ENCODE measurements around the gene HSPB6.

The HSPB6 gene

DNA sequence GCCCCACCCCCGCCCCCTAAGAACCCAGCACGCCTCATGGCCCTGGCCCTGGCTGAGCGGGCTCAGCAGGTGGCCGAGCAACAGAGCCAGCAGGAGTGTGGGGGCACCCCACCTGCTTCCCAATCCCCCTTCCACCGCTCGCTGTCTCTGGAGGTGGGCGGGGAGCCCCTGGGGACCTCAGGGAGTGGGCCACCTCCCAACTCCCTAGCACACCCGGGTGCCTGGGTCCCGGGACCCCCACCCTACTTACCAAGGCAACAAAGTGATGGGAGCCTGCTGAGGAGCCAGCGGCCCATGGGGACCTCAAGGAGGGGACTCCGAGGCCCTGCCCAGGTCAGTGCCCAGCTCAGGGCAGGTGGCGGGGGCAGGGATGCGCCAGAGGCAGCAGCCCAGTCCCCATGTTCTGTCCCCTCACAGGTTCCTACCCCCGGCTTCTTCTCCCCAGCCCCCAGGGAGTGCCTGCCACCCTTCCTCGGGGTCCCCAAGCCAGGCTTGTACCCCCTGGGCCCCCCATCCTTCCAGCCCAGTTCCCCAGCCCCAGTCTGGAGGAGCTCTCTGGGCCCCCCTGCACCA, 30.5 kb upstream of the HSPB6 start:
- no peak overlapping the region for H3K4me3 ChIP-seq (ENCODE audit: low read depth, low read length)
- no peak for DNase-seq (ENCODE audit: low read depth)

- no peak for DNase-seq (ENCODE audit: low read depth)
- no peak overlapping the region for H3K4me3 ChIP-seq (ENCODE audit: low read depth, low read length)
These were observed 29.7 kb upstream of the HSPB6 start for GRCh38 chr19:35786299-35787160.

DNA sequence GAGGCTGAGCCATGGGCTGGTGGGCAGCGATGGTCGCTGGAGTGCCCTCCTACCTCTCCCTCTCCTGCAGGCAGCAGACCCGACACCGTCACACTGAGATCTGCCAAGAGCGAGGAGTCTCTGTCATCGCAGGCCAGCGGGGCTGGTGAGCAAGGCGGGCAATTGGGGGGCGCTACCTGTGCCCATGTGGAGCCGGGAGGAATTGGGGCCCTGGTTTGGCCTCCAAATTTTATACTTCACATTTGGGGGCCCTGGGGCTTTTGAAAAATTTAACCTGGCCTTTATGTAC, 28.5 kb upstream of the HSPB6 start:
- no peak overlapping the region for H3K4me3 ChIP-seq (ENCODE audit: low read depth, low read length)
- no peak for DNase-seq (ENCODE audit: low read depth)

- no peak for DNase-seq (ENCODE audit: low read depth)
- no peak overlapping the region for H3K4me3 ChIP-seq (ENCODE audit: low read depth, low read length)
These were observed 27.9 kb upstream of the HSPB6 start for GRCh38 chr19:35784503-35785338.

DNA sequence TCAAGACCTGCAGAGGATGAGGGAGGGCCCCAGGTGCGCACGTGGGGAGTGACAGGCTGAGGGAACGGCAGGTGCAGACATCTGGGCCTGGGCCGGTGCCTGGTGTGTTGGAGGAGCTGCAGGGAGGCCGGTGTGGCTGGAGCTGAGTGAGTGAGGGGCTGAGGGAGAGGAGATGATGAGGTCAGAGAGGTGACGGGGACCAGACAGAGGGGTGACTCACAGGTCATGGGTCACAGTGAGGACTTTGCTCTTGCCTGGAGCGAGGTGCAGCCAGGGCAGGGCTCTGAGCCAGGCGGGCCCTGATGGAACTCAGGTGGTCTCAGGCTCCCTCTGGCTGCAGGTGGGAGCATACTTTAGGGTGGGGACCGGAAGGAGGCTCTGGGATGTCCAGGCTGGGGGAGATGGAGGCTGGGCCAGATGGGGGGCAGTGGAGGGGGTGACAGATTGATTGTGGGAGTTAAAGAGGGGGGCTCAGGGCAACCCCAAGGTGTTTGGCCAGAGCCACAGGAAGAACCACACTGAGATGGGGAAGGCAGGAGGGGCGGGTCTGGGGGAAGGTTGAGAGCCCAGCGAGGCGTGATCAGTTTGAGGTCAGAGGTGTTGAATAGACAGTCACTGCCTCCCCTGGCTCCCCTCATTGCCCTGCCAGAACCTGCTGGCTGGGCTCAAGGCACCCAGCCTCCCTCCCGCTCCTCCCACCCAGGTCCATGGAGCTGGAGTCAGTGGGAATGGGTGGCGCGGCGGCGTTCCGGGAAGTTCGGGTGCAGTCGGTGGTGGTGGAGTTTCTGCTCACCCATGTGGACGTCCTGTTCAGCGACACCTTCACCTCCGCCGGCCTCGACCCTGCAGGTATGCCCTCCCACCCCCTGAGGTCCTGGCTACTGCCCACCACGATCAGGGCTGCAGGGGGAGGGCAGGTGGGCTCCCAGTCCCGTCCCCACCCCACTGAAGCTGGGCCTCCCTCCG, 26.9 kb upstream of the HSPB6 start:
- no peak overlapping the region for H3K4me3 ChIP-seq (ENCODE audit: low read depth, low read length)
- DNase-seq (ENCODE audit: low read depth) = no peak

- DNase-seq (ENCODE audit: low read depth) = no peak
- no peak overlapping the region for H3K4me3 ChIP-seq (ENCODE audit: low read depth, low read length)
These were observed 25.8 kb upstream of the HSPB6 start for GRCh38 chr19:35782589-35782988.

DNA sequence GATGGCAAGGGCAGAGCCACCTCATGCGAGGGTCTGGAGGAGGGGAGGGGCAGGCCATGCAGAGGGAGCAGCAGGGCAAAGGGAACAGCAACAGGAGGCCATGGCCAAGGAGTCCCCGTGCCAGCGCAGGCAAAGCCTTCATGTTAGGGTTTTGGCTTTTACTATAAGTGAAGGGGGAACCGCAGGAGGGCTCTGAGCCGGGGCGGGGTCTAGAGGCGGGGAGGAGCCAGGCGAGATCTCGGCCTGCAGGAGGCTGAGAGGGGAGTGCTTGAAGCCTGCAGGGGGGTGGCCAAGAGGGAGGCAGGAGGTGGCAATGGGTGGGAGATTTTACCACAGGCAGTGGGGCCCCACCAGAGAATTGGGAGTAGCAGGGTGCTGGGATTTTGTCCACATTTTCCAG, 24.8 kb upstream of the HSPB6 start:
- no peak for DNase-seq (ENCODE audit: low read depth)
- no peak overlapping the region for H3K4me3 ChIP-seq (ENCODE audit: low read depth, low read length)

DNA sequence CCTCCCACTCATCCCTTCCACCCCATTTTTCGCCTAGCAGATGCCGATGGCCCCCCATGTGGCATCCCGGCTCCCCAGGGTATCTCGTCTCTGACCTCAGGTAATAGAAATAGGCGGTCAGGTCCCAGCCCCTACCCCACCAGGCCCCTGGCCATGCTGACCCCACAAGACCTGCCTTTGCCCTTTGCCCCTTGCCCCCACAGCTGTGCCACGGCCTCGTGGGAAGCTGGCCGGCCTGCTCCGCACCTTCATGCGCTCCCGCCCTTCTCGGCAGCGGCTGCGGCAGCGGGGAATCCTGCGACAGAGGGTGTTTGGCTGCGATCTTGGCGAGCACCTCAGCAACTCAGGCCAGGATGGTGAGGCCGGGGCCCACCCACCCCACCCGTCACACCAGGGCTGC, 23.9 kb upstream of the HSPB6 start:
- no peak for DNase-seq (ENCODE audit: low read depth)
- no peak overlapping the region for H3K4me3 ChIP-seq (ENCODE audit: low read depth, low read length)

GRCh38 chr19:35780058-35780457, 23.2 kb upstream of the HSPB6 start:
- H3K4me3 ChIP-seq (ENCODE audit: low read depth, low read length) = no peak overlapping the region
- no peak for DNase-seq (ENCODE audit: low read depth)

DNA sequence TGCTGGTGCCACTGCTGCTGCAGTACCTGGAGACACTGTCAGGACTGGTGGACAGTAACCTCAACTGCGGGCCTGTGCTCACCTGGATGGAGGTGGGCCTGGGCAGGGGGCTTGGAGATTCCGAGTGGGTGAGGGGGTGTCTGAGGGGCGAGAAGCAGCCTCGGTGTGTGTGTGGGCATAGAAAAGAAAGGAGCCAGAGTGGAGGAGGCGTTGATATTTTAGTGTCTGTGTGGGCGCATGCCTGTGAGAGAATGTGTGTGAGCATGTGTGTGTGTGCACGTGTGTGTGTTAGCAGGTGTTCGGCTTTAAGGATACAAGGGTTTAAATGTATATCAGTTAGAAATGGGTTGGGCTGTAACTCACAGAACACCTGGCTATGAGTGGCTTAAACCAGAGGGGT, 22.2 kb upstream of the HSPB6 start:
- H3K4me3 ChIP-seq (ENCODE audit: low read depth, low read length) = no peak overlapping the region
- no peak for DNase-seq (ENCODE audit: low read depth)

GRCh38 chr19:35777961-35778360, 21.1 kb upstream of the HSPB6 start:
- no peak overlapping the region for H3K4me3 ChIP-seq (ENCODE audit: low read depth, low read length)
- DNase-seq (ENCODE audit: low read depth) = no peak

- H3K4me3 ChIP-seq (ENCODE audit: low read depth, low read length) = no peak overlapping the region
- no peak for DNase-seq (ENCODE audit: low read depth)
These were observed 20.4 kb upstream of the HSPB6 start for GRCh38 chr19:35777086-35777841.

- peak overlapping the region; percentile 69 for H3K4me3 ChIP-seq (ENCODE audit: low read depth, low read length)
- no peak for DNase-seq (ENCODE audit: low read depth)
These were observed 19.4 kb upstream of the HSPB6 start for GRCh38 chr19:35776102-35776788.

- DNase-seq (ENCODE audit: low read depth) = peak; percentile 81
- peak within 1 kb of the TSS; percentile 69 for H3K4me3 ChIP-seq (ENCODE audit: low read depth, low read length)
These were observed 18.7 kb upstream of the HSPB6 start, which contains the start of gene ARHGAP33 for GRCh38 chr19:35775298-35776101. Gene ARHGAP33, plus strand, starts transcription at chr19:35775564. Its CDS starts 95 bp downstream, at chr19:35775659.

- no peak for DNase-seq (ENCODE audit: low read depth)
- peak overlapping the region; percentile 40 for H3K4me3 ChIP-seq (ENCODE audit: low read depth, low read length)
These were observed 18.1 kb upstream of the HSPB6 start for GRCh38 chr19:35775046-35775297.

DNA sequence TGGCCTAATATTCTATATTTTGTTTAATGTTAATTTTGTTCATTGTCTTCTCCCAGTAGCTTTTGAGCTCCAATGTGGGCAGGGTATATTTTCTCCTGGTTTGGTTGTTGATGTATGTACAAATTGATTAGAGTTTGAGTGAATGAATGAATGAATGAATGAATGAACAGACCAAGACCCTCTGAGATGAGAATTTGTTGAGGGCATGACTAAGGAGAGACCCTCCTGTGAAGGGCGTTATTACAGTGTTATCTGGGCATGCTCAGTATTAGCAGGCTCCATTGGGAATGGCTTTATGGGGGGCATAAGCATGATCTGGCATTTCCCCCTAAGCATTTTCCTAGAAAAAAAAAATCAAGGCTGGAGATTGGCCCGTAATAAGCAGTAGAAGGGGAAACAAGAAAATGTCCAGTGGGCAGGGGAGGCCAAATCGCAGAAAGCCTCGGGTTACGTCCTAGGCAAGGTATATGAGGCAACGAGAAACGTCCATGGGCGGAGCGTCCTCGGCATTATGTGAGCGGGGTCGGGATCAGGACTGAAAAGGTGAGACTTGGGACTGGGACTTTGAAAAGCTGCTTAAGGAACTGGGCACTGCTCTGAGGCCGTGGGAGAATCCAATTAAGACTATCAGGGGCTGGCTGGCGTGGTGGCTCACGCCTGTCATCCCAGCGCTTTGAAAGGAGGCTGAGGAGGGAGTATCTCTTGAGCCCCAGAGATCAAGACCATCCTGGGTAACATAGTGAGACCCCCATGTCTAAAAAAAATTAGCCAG, 17.6 kb upstream of the HSPB6 start:
- H3K4me3 ChIP-seq (ENCODE audit: low read depth, low read length) = peak overlapping the region; percentile 40
- DNase-seq (ENCODE audit: low read depth) = no peak

All from skeletal muscle cell (primary cell).